ENCODE results near the gene UGT1A6.

DNA sequence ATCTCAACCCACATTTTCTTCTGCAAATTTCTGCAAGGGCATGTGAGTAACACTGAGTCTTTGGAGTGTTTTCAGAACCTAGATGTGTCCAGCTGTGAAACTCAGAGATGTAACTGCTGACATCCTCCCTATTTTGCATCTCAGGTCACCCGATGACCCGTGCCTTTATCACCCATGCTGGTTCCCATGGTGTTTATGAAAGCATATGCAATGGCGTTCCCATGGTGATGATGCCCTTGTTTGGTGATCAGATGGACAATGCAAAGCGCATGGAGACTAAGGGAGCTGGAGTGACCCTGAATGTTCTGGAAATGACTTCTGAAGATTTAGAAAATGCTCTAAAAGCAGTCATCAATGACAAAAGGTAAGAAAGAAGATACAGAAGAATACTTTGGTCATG lies 75.4 kb downstream of the UGT1A6 start:
- TF ChIP-seq, protein P1, sequence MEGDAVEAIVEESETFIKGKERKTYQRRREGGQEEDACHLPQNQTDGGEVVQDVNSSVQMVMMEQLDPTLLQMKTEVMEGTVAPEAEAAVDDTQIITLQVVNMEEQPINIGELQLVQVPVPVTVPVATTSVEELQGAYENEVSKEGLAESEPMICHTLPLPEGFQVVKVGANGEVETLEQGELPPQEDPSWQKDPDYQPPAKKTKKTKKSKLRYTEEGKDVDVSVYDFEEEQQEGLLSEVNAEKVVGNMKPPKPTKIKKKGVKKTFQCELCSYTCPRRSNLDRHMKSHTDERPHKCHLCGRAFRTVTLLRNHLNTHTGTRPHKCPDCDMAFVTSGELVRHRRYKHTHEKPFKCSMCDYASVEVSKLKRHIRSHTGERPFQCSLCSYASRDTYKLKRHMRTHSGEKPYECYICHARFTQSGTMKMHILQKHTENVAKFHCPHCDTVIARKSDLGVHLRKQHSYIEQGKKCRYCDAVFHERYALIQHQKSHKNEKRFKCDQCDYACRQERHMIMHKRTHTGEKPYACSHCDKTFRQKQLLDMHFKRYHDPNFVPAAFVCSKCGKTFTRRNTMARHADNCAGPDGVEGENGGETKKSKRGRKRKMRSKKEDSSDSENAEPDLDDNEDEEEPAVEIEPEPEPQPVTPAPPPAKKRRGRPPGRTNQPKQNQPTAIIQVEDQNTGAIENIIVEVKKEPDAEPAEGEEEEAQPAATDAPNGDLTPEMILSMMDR (IDR thresholded peaks at IDR 0.05; ENCODE audit: low read length), result no peak
- no peak for TF ChIP-seq EZH2 (optimal IDR thresholded peaks at IDR 0.05; ENCODE audit: low read depth, low read length)
- no peak for TF ChIP-seq EZH2phosphoT487 (IDR thresholded peaks at IDR 0.05; ENCODE audit: low read length)

Data from MM.1S (cell line).